Jurkat, Clone E6-1 (cell line): Measurements from ENCODE around the gene DEDD. TPM values are rescaled to one million over a fixed set of nuclear protein-coding genes. Genes with fewer than 3 reads are reported as not detected.

Source experiments
- DNase-seq: peaks from one replicate; pipeline ENCODE4 v3.0.0-alpha.2; 2011; ENCODE audit warnings: low read depth, low spot score
- H3K4me3 ChIP-seq: 2 replicates; pipeline ENCODE4 v1.5.1; 2011; ENCODE audit warnings: mild to moderate bottlenecking, low read length, control low read depth, moderate library complexity
- polyA plus RNA-seq: library from polyadenylated mRNA; unstranded; fragments of >200 nt; gene quantifications from one replicate; pipeline ENCODE4 v1.2.1, GENCODE V29; 2012; ENCODE audit warnings: missing spikeins; ENCODE audit not compliant: insufficient read length, insufficient read depth

Gene DEDD
- 57.1 TPM for polyA plus RNA-seq

DNA sequence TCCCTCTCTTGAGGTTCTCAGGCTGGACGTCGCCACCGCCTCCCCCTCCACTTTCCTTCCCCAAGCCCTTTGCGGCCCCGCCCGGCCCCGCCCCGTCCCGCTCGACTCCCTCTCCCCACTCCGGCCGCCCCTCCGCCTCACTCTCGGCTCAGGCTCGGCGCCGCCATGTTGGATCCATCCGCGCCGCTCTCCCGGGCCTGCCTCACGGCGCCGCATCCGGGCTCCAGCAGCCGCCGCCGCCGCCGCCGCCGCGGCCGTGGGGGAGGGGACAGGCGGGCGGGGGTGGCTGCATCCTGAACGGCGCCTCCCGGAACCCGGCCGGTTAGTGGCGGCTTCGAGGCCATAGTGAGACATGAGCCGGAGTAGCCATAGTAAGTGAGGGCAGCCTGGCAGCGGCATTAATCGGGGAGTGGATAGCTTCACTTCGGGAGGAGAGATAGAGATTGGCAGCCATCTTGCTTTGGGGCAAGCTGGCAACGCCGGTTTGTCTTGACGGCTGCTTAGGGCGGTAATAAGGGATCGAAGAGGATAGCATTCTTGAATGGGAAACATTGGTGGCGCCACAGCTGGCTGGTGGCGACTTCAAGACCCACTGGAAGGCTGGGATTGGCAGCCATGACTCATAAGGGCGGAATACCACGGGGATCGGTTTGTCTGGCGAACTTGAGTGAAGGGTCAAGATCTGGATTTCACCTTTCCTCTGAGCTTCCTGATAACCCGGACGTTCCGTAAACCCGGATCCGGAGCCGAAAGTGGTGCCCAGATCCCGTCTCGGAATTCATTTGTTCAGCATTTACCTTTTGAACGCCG is at the start of gene DEDD:
Gene DEDD, minus strand, starts transcription at position 258 of the 810 bp plus-strand sequence. CDS start 8,205 bp downstream, outside the sequence.
- DNase-seq: peak; percentile 94
- H3K4me3 ChIP-seq: peak within 1 kb of the TSS; percentile 71

- H3K4me3 ChIP-seq: no peak overlapping the region
- no peak for DNase-seq
Measured at GRCh38 chr1:161182214-161182613, 49.7 kb upstream of the DEDD start.

- H3K4me3 ChIP-seq: no peak overlapping the region
- DNase-seq: no peak
Measured at GRCh38 chr1:161180639-161181038, 48.2 kb upstream of the DEDD start.

DNA sequence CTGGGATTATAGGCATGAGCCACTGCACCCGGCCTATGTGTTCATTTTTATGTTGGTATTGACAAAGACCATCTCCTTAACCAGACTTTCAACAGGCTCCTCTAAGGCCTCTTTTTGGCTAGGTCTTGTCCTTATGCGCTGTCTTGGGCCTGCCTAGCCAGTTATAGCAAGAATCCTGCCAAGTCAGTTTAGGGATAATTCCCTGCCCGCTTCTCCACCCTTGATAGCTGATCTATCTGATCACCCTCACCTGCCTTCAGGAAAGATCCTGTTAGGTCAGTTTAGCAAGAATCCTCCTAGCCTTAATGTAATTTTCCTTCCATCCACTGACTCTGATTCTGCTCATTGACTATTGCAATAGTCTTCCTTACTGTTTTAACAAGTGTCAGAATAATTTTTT is 47.2 kb upstream of the DEDD start:
- H3K4me3 ChIP-seq: no peak overlapping the region
- DNase-seq: no peak

DNA sequence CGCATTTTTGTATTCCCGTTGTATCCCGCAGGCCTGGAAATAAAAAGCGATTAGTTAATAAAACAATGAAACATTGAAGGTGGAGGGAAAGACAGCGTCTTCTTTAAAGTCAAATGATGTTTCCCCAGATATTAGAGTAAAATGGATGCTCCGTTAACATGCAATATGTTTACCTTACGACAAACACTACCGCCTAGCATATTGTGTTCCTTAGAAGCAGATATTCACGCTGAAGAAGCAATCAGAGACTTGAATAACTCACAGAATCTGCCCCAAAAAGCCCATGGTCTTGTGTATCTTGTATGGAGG is 45.4 kb upstream of the DEDD start:
- peak overlapping the region; percentile 94 for H3K4me3 ChIP-seq
- no peak for DNase-seq

DNA sequence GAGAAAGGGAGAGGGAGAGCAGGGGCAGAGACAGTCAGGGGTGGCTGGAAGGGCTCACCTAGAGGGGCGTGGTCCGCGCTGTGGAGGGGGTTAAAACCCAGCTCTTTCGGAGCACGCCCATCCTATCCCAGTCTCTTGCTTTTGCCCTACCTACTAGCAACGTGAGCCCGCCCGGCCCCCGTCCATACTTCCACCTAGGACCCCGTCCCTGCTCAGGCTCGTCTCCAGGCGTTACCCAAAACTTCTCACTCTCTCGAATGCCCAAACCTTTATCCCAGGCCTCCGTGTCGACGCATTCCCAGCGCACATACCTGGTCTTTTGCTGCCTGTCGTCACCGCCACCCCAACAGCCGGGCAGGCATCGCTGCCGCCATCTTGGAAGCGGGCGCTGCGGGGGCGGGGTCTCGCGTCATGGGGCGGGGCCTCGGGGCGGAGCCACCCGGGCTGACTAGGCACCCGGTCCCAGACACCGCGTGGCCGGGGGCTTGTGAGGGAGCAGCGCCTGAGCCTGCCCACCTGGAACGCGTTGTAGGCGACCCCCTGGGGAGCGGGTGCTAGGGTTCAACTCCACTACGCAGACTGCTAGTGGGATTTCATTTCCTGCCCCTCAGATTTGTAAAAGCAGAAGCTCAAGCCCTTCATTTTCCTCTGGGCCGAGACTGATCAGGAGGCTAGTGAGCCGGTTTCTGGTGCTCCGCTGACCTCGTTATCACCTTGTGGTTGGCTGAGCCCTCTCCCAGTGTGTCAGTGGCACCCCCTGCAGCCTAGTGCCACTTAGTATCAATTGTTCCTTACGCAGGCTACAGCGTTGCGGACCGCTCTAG is 44.9 kb upstream of the DEDD start, which contains the start of gene B4GALT3:
Gene B4GALT3, minus strand, starts transcription at position 396 of the 824 bp plus-strand sequence. CDS start 1,447 bp downstream, outside the sequence.
- peak within 1 kb of the TSS; percentile 94 for H3K4me3 ChIP-seq
- peak; percentile 60 for DNase-seq

GRCh38 chr1:161176468-161177111 is 44.1 kb upstream of the DEDD start:
- H3K4me3 ChIP-seq: peak overlapping the region; percentile 94
- no peak for DNase-seq

DNA sequence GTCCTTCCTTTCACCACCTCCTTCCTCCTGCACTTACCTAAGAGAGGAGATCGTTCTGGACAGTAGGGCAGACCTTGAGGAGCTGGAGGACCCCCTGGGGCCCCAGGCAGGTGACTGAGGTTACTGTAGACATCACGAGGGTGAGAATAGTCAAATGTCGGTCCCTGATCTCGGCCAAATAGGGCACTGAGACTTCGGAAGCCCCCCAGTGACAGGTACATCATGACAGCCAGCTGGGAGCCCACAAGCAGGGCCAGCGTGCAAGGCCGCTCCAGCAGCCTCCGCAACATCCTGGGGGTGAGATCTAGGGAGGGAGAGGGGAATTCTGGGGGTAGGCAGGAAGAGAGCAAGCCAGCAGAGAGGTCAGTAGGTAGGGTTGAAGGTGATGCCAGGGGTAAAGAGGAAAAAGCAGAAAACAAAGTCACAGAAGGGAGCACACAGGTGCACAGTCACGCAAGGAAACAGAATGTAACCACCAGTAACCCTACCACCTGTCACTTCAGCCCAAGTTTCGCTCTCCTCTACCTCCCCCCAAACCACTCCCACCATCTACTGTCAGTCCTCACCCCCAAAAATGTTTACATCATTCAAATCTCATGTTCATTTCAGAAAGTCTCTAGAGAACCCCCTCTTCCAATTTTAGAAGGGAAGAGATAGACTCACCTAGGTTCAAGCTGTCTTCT is 43.4 kb upstream of the DEDD start:
- DNase-seq: no peak
- H3K4me3 ChIP-seq: no peak overlapping the region

GRCh38 chr1:161174911-161175310 is 42.4 kb upstream of the DEDD start:
- no peak overlapping the region for H3K4me3 ChIP-seq
- no peak for DNase-seq

- H3K4me3 ChIP-seq: no peak overlapping the region
- no peak for DNase-seq
Measured at GRCh38 chr1:161173711-161174110, 41.2 kb upstream of the DEDD start.

DNA sequence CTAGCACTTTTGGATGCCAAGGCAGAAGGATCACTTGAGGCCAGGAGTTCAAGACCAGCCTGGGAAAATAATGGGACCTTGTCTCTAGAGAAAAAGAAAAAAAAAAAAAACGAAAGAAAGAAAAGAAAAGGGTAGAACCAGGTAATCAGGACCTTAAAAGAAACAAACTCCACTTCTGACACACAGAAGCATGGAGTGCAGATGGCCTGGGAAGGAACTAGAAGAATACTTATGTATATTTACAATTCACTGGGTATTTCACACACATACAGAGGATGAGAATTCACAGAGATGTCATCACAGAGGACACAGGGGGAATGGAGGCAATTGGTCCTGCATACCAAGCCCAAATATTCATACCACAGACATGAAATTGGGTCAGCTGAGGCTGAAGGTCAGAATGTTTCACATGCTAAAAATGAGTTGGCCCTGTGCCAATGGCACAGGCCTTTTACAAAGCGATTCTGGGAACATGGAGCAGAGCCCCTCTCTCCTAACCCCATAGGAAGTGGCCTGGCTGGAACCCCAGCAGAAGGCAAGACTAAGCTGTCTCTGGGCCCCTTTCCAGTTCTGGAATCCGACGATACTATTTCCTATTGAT is 40.4 kb upstream of the DEDD start:
- no peak overlapping the region for H3K4me3 ChIP-seq
- DNase-seq: no peak

DNA sequence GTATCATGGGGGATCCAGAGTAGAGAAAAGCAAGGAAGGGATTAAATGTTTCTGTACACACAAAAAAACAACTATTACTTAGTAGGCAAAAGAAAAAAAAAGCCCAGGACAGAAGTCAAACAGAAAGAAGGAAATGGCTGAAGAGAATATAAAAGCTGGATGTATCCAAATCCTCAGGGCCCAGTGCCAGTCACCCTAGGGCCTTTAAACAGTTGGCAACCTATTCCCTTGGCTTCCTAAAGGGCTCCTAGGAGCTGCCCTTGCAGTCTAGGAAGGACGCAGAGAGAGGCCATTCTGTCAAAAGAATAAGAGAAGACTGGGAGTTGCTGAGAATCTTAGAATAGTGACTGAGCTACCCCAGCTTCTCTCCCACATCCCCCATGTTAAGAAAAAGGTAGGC is 39.9 kb upstream of the DEDD start:
- no peak for DNase-seq
- no peak overlapping the region for H3K4me3 ChIP-seq

- no peak for DNase-seq
- no peak overlapping the region for H3K4me3 ChIP-seq
Measured at GRCh38 chr1:161171696-161172095, 39.2 kb upstream of the DEDD start.

DNA sequence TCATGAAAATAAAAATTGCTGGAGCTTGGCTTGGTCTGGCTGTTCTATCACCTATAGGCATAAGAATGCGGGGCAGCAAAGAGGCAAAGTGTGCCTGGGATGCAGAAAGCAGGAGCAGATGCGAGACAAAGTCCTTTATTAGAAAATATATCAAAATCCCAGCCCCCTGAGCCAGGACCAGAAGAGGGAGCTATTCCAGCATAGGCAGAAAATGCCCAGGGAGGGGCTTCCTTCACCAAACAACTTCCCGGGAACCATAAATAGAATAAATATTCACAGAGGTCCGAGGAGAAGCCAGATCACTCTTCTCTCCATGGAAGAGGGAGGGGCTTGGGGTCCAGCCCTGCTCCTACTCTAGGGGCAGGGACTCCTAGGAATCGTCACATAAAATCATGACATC is 38.7 kb upstream of the DEDD start:
- DNase-seq: no peak
- no peak overlapping the region for H3K4me3 ChIP-seq

- DNase-seq: no peak
- no peak overlapping the region for H3K4me3 ChIP-seq
Measured at GRCh38 chr1:161168906-161169305, 36.4 kb upstream of the DEDD start.

GRCh38 chr1:161166669-161167548 is 34.4 kb upstream of the DEDD start:
- no peak for DNase-seq
- H3K4me3 ChIP-seq: peak overlapping the region; percentile 71

- peak within 1 kb of the TSS; percentile 71 for H3K4me3 ChIP-seq
- DNase-seq: peak; percentile 90
Measured at GRCh38 chr1:161165742-161166668, 33.5 kb upstream of the DEDD start, which contains the start of gene PPOX. Gene PPOX (plus strand): TSS chr1:161166426. CDS start chr1:161166848, 422 bp downstream.
